ENCODE measurements around the gene ITGB4. TPM values are rescaled to one million over a fixed set of nuclear protein-coding genes. Genes with fewer than 3 reads are reported as not detected.

The ITGB4 gene
- total RNA-seq, 1 experiment from 2014 or later = 5.3 TPM

GRCh38 chr17:75762513-75763268, 41.4 kb downstream of the ITGB4 start:
- no peaks in the 10 kb centered on the region for H3K9me3 ChIP-seq (ENCODE audit: control insufficient read depth, low read depth, low read length)
- WGBS (ENCODE audit: extremely low coverage, insufficient read length, low lambda C conversion rate) = no CpG with 5 or more reads among the region's 27 CpGs
- no peaks in the 10 kb centered on the region for H4K20me1 ChIP-seq (ENCODE audit: control insufficient read depth, insufficient read depth, insufficient read length)
- no peak overlapping the region for H2BK12ac ChIP-seq (ENCODE audit: insufficient read length, low read depth, low read length)
- no peak overlapping the region for H3K9ac ChIP-seq (ENCODE audit: extremely low read depth, insufficient read length, low read length)
- no peaks in the 10 kb centered on the region for H3K79me2 ChIP-seq (ENCODE audit: insufficient read depth, low read length)
- H4K91ac ChIP-seq (ENCODE audit: insufficient read length, low read depth, low read length) = no peak overlapping the region
- no peak overlapping the region for H3K4ac ChIP-seq (ENCODE audit: low read depth, low read length)
- no peak overlapping the region for H3K23ac ChIP-seq (ENCODE audit: insufficient read length, low read depth, low read length)
- H3K23me2 ChIP-seq (ENCODE audit: insufficient read length, low read depth, low read length, poor library complexity, severe bottlenecking) = peaks cover 11% of the 10 kb centered on the region
- no peak overlapping the region for H2BK15ac ChIP-seq (ENCODE audit: low read depth, low read length)
- TF ChIP-seq CTCF (conservative IDR thresholded peaks at IDR 0.05) = no peak
- Mint-ChIP-seq H3K27ac (no peak overlapping the region), H3K4me1 (peaks cover 11 to 18% of the 10 kb centered on the region in 2 experiments), H3K4me3 (peak overlapping the region in 1 of 2 experiments; percentile 51; a peak in 2 of 5 replicates), H3K27me3 (ENCODE audit: low read depth) (no peaks in the 10 kb centered on the region; the same call in 1 of the 2 replicates), H3K36me3 (ENCODE audit: insufficient read depth in 1 of 3, low read depth in 3 of 3) (peaks cover 0 to 6% (median 2%) of the 10 kb centered on the region in 3 experiments; a peak in 4 of 7 replicates), H3K9me3 (no peaks in the 10 kb centered on the region)
- no peak overlapping the region for H2BK120ac ChIP-seq (ENCODE audit: low read depth, low read length, poor library complexity, severe bottlenecking)
- H3T11ph ChIP-seq (ENCODE audit: low read length) = no peak overlapping the region
- H3K27me3 ChIP-seq (ENCODE audit: insufficient read depth, low read length) = no peaks in the 10 kb centered on the region
- H3K4me2 ChIP-seq (ENCODE audit: insufficient read depth, insufficient read length, low read length) = no peak overlapping the region
- no peak overlapping the region for H2AK5ac ChIP-seq (ENCODE audit: insufficient read length, low read length)
- no peaks in the 10 kb centered on the region for H3K79me1 ChIP-seq (ENCODE audit: insufficient read depth, low read depth, low read length, poor library complexity, severe bottlenecking)
- no peak overlapping the region for H2BK20ac ChIP-seq (ENCODE audit: low read depth, low read length, poor library complexity, severe bottlenecking)
- no peak overlapping the region for H3K18ac ChIP-seq (ENCODE audit: insufficient read length, low read depth, low read length)
- H3K56ac ChIP-seq (ENCODE audit: insufficient read length, low read depth, low read length) = no peak overlapping the region
- no peak overlapping the region for H3K27ac ChIP-seq (ENCODE audit: insufficient read length, low read depth, low read length)
- no peak overlapping the region for H4K5ac ChIP-seq (ENCODE audit: insufficient read length, low read depth, low read length)
- H3K14ac ChIP-seq (ENCODE audit: insufficient read depth, low read length) = no peak overlapping the region
- no peak overlapping the region for H4K8ac ChIP-seq (replicated peaks; ENCODE audit: insufficient read length, low read depth, low read length)
- no peak overlapping the region for H2AFZ ChIP-seq (ENCODE audit: low read length)
- no peaks in the 10 kb centered on the region for H3K4me1 ChIP-seq (ENCODE audit: insufficient read depth, low read length)
- no peak for DNase-seq
- no peak overlapping the region for H2BK5ac ChIP-seq (ENCODE audit: insufficient read length, low read length)
